HL-60 (cell line): ENCODE results near the gene PPM1F.
A peak's percentile ranks its signal among the peaks of the same experiment; 100 is the strongest.

Source experiments
- DNase-seq, 2 experiments: peaks; one replicate each; pipeline ENCODE4 v3.0.0-alpha.2; 2010 to 2020; ENCODE audit warnings: low read depth in 1 of 2, low spot score in 1 of 2
- H3K27ac ChIP-seq: fragments of 250-450 bp; sonication (Bioruptor Pico); replicated peaks from 2 replicates; pipeline ENCODE4 v1.5.1; 2020; ENCODE audit warnings: mild to moderate bottlenecking, moderate library complexity
- H3K27me3 ChIP-seq: fragments of 250-450 bp; sonication (Bioruptor Pico); 2 replicates; pipeline ENCODE4 v1.5.1; 2021; ENCODE audit warnings: mild to moderate bottlenecking, moderate library complexity; ENCODE audit not compliant: insufficient read depth, poor library complexity, severe bottlenecking
- H3K4me3 ChIP-seq: replicated peaks from 2 replicates; pipeline ENCODE4 v1.5.1; 2011; ENCODE audit warnings: mild to moderate bottlenecking, control low read depth, low read length; ENCODE audit not compliant: insufficient read depth
- CTCF ChIP-seq: IDR thresholded peaks from one replicate; pipeline ENCODE4 v1.5.1; 2011; ENCODE audit warnings: low read length, control low read depth, inconsistent platforms; ENCODE audit not compliant: insufficient read depth
- GABPA ChIP-seq: IDR thresholded peaks from 2 replicates; pipeline ENCODE4 v1.6.1; 2012; ENCODE audit warnings: low read depth
- POLR2AphosphoS5 ChIP-seq: IDR thresholded peaks from 2 replicates; pipeline ENCODE4 v1.6.1; 2012; ENCODE audit warnings: low read depth
- REST ChIP-seq: IDR thresholded peaks from 2 replicates; pipeline ENCODE4 v1.6.1; 2012; ENCODE audit warnings: low read depth; ENCODE audit not compliant: insufficient replicate concordance
- SPI1 ChIP-seq: IDR thresholded peaks from 2 replicates; pipeline ENCODE4 v1.6.1; 2012; ENCODE audit warnings: low read depth, mild to moderate bottlenecking, borderline replicate concordance

PPM1F gene

GRCh38 chr22:21949948-21950347 is 2.7 kb downstream of the PPM1F start:
- Histone ChIP-seq H3K27me3 (no peaks in the 10 kb centered on the region), H3K4me3 (no peak overlapping the region), H3K27ac (peak overlapping the region; percentile 48)
- DNase-seq, result no peak
- TF ChIP-seq SPI1, result no peak
- TF ChIP-seq POLR2AphosphoS5, result no peak

- TF ChIP-seq REST (no peak), SPI1 (no peak), CTCF (no peak), POLR2AphosphoS5 (no peak), GABPA (no peak)
- Histone ChIP-seq H3K4me3 (no peak overlapping the region), H3K27ac (no peak overlapping the region; the same call in 1 of the 2 replicates), H3K27me3 (no peaks in the 10 kb centered on the region)
- DNase-seq, result no peak
Observed at GRCh38 chr22:21949569-21949918, 3.1 kb downstream of the PPM1F start.

GRCh38 chr22:21948824-21949568 is 3.7 kb downstream of the PPM1F start:
- H3K27ac ChIP-seq, result no peak overlapping the region
- no peak for DNase-seq
- TF ChIP-seq POLR2AphosphoS5 (no peak), CTCF (no peak), GABPA (no peak), SPI1 (no peak), REST (no peak)
- no peak overlapping the region for H3K4me3 ChIP-seq
- no peaks in the 10 kb centered on the region for H3K27me3 ChIP-seq

- DNase-seq, result no peak
- TF ChIP-seq SPI1 (no peak), REST (no peak), POLR2AphosphoS5 (no peak)
- Histone ChIP-seq H3K4me3 (no peak overlapping the region), H3K27ac (no peak overlapping the region), H3K27me3 (no peaks in the 10 kb centered on the region)
Observed at GRCh38 chr22:21948390-21948789, 4.3 kb downstream of the PPM1F start.
